ENCODE results near the gene PDZD2.
"Not testable (repeated sequence)": the region's sequence is repeated elsewhere in the genome, so short reads cannot be mapped to it uniquely, and the experiment has no call there.

PDZD2 gene

DNA sequence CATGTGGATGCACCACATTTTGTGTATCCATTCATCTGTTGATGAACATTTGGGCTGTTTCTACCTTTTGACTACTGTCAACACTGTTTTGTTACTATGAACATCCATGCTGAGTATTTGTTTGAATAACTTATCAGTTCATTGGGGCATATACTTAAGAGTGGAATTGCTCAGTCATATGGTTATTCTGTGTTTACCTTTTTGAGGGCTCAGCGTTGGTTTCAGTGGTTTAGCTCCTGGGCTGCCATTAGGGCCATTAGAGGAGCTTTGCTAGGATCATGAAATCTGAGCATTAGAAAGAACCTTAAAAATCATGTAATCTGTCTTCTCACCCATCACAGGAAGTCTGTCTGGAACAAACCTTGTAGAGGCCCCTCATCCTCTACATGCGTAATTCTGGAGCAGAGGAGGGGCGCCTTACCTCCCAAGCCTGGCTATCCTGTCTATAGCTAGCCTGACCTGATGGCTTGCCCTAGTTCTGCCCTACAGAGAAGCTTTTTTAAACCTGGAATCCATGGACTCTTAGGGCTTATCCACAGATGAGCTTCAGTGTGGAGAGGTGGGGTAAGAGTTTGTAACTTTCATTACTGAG, 92.9 kb downstream of the PDZD2 start:
- no peak for DNase-seq (ENCODE audit: low read depth in 2 of 3, low spot score in 1 of 3)

DNA sequence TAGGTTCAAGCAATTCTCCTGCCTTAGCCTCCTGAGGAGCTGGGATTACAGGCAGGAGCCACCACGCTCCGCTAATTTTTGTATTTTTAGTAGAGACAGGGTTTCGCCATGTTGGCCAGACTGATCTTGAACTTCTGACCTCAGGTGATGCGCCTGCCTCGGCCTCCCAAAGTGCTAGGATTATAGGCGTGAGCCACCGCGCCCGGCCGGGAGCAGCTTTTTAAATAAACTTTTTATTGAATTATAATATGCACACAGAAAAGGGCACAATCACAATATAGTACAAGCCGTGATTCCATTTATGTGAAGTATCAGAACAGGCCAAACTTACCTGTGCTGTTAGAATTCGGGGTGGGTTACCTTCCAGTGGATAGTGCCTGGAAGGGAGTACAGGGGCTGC, 93.9 kb downstream of the PDZD2 start:
- DNase-seq (ENCODE audit: low read depth in 2 of 3, low spot score in 1 of 3): not testable (repeated sequence)

DNA sequence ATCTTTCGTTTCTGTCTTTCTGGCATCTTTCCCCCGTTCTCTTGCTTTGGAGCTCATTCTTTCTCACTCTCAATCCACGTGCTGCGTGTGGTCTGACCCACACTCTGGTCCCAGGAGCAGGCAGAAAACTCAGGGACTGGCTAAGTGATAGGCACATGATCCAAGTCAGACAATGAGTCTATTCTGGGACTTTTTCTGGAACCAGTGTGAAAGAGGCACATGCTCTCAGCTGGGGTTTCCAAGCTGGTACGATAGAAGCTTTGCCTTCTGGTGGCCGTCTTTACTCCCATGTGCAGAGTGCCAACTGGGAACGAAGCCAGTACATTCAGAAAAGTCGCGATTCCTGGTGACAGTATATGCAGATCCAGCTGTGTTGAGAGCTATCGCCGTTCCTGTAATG, 94.4 kb downstream of the PDZD2 start:
- no peak for DNase-seq (ENCODE audit: low read depth in 2 of 3, low spot score in 1 of 3)

DNA sequence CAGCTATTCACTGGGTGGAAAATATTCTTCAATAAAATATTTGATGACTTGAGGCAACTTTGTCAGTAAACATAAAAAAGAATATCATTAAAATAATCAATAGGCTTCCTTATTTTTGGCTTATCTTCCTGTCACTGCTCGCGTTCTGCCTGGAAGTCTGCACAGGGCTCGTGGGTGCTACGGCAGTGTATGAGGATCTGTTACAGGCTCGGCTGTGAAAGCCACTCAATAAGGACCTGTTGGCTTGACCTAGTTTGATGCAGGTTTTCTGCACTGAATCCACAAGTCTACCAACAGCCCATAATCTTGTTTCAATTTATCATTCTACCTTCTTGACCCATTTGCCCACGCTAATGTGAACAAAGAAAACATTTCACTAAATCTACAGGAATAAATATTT, 97.2 kb downstream of the PDZD2 start:
- DNase-seq (ENCODE audit: low read depth in 2 of 3, low spot score in 1 of 3): no peak

DNA sequence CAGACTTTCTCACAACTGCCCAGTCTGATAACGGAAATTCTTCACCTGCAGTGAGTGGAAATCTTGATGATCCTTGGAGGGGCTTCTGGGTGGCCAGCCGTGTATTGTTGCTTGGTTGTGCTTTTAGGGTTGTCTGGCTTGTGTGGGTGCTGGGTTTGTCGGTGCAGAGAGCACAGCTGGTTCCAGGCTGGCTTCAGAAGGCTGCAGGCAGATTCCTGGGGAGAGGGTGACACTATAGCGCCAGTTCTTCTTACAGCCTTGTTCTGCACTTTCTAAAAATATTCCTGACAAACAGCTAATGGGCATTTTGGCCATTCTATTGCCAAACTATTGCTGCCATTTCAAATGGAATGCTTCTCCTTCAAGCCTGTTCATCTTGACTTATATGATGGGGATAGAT, 99.3 kb downstream of the PDZD2 start:
- DNase-seq (ENCODE audit: low read depth in 2 of 3, low spot score in 1 of 3): no peak

DNA sequence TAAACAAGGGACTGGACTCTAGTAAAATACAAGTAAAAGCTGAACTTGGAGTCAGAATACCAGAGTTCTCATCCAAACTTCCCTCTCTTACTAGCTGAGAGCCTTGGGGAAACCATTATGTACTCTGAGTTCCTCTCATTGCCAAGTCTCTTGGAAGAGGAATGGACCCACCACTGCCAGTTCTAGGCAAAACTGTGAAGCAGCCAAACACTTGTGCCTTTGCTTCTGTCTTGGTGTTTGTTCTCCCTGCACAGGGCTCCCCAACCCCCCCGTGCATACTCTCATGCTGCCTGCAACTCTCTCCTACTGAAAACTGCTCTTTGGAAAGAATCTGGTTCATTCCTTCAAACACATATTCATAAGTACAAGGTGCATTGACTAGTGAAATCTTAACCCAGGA, 102.6 kb downstream of the PDZD2 start:
- DNase-seq (ENCODE audit: low read depth in 2 of 3, low spot score in 1 of 3): no peak

DNA sequence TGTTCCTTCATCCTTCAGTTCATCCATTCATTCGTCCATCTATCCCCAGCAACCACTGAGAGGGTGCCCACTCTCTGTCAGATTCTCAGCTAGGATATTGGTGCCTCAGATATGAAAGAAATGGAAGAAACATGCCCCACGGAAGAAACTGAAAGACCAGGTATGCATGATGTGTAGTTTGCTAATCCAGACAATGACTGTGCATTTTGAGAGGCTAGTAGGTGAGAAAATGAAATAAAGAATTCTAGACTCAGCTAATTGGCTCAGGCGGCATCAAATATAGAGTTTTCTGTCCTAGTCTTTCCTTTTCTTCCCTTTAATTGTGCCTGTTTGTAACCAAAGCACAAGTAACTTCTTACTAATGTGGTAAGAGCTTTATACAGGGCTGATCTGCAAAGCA, 104.7 kb downstream of the PDZD2 start:
- no peak for DNase-seq (ENCODE audit: low read depth in 2 of 3, low spot score in 1 of 3)

DNA sequence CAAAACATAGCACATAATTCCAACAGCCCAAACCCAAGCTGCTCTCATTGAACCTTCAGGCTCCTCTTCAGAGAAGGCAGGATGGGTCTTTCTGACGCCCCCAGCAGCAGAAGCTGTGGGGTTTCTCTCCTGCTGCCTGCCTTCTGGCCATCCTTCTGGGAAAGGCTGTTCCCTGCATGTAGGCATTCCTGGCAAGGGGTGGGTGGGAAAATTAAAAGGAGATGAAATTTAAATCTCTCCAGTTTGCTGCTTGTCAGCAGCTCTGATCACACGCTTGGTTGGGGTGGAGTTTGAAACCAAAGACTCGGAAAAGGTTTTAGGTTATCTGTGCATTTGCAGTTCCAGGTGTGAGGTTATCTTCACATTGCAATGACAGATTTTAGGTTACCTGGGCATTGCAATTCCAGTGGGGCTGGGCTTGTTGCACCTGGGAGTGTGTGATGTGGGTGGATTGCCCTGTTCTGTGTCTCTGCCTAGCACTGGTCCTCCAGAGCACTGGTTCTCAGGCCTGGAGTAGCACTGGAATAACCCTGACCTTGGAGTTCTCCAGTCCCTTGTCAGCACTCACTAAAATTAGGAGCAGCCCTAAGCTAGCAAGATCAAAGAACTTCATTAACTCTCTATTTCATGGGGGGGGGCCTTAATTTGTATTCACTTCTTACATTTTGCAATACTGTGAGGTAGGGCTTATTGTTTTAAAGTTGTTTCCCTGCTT, 109.7 kb downstream of the PDZD2 start:
- no peak for DNase-seq (ENCODE audit: low read depth in 2 of 3, low spot score in 1 of 3)

DNA sequence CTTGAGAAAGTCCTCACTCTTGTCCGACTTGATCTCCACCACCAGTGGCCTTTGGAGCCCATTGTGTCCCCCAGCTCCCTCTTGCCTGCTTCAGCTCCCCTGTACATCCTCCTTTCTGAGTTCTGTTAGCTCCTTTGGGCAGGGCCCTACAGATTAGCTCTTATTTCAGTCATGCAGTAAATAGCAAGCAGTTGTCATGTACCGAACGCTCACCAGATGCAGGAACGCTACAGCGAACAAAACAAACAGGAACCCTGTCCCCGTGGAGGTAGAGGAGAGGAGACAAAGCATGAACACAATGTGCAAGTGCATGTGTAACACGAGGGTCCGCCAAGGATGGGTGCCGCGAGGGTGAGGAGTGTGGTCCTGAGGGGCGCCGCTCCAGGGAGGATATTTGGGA, 111.3 kb downstream of the PDZD2 start:
- no peak for DNase-seq (ENCODE audit: low read depth in 2 of 3, low spot score in 1 of 3)

DNA sequence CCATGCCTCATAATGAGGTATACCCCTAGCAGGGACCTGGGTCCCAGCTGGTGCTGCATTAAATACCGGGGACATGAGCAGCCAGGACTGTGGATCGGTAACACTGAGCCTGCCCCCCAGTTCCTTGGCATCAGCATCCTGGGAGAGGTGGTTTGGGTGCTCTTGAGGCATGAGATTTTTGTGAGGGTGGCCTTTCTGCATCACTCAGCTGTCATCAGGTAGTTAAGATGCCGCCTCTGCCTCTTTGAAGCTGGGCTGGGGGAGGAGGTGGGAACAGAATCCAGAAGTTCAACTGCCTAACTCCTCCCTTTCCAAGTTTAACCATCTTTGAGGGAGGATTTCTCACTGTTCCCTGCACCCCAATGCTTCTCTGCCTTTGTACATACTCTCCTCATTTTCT, 112.7 kb downstream of the PDZD2 start:
- DNase-seq (ENCODE audit: low read depth in 2 of 3, low spot score in 1 of 3): no peak

DNA sequence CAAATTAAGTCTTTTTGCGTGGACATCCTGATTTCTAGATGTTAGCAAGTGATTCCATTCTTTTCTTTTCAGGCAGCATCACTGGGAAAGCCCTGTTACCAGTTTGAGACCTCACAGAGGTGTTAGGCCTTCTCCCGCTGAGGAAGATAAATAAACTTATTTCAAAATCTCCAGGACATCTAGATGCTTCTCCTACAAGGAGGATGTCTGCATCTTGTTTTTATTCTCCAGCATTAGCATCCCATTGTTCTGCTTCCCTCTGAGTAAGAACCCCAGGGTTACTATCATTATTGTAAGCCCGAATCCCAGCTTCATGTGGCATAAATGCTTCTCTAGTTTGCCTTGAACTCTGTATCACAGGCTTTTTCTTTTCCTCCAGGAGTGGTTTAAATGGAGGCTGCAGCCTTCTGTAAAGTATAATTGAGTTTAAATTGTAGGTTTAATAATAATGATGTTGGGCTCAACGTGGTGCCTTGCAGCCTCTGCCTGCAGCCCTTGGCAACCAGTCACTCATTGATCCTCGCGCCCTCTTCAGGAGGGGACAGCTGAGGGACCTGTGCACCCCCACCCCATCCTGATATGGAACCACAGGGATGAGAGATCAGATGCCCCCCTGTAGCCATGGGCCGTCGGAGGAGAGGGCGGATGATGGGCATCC, 114.9 kb downstream of the PDZD2 start:
- DNase-seq (ENCODE audit: low read depth in 2 of 3, low spot score in 1 of 3): no peak

DNA sequence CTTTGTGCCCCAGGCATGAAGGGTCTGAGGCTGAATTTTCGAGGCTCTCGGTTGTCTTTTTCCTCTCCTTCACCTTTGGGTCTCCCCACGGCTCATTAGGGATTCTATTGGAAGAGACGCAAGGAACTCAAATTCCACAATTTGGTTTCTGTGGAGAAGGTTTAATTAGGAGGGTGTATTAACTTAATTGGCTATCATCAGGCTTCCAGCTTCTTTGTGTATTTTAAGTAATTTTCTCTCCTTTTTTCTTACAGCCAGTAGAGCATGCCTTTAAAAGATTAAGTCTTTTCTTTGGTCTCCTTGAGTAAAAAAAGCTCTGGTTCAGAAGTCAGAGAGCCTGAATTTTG, 115.4 kb downstream of the PDZD2 start:
- DNase-seq (ENCODE audit: low read depth in 2 of 3, low spot score in 1 of 3): no peak

DNA sequence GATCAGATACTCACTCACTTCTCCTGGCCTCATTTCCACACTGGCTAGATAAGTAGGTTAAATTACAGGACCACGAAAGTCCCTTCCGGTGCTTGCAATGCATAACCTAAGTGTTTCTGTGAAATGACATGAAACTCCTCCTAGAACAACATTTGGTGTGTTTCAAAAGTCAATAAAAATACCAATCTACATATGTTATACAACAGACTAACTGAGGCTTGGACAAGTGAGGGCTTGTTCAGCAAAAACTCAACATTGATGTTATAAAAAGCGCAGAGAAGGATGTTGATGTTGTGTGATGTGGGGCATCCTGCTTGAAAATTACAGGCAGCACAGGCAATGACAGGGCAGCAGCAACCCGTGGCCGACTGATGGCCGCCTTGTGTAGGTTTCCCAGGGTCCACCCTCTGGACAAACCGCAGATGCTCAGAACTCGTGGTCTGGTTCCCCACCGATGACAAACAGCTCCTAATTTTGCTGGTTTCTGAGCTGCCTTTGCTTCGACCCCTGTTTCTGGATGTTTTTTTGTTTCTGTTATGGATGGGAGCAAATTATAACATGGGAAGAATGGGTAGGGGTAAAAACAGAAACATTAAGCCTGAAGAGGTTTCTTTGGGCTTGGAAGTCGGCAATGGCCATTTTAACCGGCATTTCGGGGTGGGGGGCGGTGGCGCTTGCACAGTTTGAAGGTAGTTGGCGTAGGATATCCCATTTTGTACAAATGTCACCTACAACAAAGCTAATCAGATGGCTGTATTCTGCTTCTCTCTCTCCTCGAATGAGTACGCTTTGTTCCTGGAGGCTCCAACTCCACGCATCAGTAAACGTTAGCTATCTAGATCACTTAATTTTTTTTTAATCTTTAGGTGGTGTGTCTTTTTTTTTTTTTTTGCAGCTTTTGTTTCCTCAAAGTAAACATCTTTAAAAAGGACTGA, 116.1 kb downstream of the PDZD2 start:
- DNase-seq (ENCODE audit: low read depth in 2 of 3, low spot score in 1 of 3): no peak

DNA sequence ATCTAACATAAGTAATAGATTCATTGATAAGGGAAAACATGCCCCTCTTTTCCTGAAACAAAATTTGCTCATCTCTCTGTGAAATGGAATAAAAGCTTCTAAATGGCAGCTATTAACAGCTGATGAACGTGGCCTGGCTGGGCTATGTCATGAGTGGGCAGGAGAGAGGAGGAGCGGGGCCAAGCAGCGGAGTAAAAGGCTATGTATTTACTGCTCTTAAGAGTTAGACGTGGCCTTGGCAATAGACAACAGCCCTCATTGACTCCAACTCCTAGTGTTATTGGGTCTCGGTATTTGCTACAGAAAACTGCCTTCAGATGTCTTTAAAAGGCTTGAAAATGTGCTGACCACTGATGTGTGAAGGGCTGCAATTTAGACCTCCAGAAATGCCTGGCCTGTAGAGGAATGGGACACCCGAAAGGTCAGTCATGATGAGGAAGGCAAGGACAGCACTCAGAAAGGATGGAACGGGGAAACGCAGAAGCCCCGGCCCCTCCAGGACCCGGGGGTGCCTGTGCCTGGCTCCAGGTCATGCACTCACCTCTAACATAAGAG, 116.8 kb downstream of the PDZD2 start:
- DNase-seq (ENCODE audit: low read depth in 2 of 3, low spot score in 1 of 3): no peak

DNA sequence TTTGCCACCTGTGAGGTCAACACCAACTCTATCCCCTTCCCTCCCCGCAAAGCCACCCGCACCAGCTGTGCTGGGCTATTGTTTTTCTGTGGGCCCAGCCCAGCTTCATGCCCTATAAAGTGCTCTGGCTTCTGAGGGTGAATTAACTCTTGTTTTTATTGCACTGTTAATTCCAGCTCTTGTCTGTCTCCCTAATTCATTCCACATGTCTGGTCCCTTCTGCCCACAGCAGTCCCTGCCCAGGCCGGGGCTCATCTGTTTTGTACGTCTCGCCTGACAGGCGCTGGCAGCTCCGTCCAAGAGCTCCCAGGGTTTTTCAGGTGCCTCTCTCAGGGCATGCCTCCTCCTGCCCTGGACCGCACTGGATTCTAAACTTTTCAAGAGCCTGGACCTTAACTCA, 118.9 kb downstream of the PDZD2 start:
- no peak for DNase-seq (ENCODE audit: low read depth in 2 of 3, low spot score in 1 of 3)

DNA sequence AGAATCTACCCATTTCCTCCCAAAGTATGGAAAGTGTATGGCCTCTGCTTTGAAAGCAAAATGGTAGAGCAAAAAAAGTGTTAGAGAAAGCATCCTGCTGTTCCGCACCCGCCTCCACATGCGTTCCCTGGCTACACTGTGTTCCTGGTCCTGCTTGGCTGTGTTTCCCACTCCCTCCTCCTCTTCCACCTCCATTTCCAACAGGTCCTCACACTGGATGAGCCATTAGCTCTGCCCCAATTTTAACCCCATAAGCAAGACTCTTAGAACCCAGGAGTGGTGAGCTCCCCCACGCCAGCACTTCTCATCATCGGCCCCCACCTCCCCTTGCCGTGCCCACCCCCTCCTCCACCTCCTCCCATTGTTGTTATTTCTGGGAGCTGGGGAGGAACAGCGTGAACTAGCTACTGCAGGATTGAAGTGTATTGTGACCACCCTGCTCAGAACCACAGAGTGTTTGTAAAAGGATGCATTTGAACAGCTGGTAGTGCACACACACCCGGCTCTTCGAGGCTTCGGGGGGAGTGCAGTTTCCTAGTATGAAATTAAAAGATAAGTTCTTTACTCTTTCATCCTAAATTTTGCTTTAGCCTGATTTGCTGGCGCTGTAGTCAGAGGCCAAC, 120.0 kb downstream of the PDZD2 start:
- no peak for DNase-seq (ENCODE audit: low read depth in 2 of 3, low spot score in 1 of 3)

DNA sequence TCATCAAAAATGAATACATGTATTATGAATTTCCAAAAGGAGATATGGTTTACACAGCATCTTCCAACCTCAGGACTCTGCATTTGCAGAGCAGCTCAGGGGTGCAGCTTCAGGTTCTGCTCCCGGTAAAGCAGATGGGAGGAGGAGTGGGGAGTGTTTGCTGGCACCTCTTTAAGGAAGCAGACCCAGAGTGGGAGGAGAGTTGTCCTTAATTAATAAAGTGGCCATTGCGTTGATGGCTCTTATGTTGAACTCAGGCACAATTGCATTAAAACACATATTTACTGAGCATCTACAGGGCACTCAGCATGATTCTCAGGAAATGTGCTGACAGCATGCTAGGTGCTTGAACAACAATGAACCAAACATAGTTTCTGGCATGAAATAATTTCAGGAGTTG, 121.0 kb downstream of the PDZD2 start:
- DNase-seq (ENCODE audit: low read depth in 2 of 3, low spot score in 1 of 3): no peak

DNA sequence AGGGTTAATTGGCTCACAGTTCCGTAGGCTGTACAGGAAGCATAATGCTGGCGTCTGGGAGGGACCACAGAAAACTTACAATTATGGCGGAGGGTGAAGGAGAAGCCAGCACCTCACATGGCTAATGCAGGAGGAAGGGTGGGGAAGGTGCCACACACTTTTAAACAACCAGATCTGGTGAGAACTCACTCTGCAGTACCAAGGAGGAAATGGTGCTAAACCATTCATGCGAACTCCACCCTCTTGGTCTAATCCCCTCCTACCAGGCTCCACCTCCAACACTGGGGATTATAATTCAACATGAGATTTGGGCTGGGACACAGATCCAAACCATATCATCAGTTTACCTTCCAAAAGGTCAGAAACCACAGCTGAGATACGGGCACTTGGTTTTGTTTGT, 122.9 kb downstream of the PDZD2 start:
- no peak for DNase-seq (ENCODE audit: low read depth in 2 of 3, low spot score in 1 of 3)

DNA sequence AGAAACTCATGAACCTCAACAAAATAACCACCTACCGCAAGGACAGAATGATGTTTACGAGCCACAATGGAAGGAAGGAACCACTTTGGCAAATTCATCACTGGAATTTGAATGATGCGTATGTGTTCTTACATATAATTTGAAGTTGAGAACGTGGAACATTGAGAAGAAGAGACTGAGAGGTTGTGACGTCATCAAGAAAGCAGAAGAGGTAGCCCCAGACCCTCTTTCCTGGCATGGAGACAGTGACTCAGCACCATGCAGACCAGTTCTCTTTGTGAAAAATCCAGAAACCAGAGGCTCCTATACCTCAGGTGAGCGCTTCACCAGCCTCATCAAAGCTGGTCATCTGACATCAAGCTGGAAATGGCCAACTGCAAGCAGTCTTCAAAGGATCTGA, 124.5 kb downstream of the PDZD2 start:
- DNase-seq (ENCODE audit: low read depth in 2 of 3, low spot score in 1 of 3): no peak

DNA sequence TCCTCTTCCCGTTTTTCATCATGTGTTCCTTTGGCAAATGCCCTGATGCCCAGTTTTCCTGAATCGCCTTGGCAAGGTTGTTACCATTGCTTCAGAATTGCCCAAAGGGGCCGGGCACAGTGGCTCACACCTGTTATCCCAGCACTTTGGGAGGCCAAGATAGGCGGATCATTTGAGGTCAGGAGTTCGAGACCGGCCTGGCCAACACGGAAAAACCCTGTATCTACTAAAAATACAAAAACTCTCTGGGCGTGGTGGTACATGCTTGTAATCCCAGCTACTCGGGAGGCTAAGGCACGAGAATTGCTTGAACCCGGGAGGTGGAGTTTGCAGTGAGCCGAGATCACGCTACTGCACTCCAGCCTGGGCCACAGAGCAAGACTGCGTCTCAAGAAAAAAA, 125.8 kb downstream of the PDZD2 start:
- not testable (repeated sequence) for DNase-seq (ENCODE audit: low read depth in 2 of 3, low spot score in 1 of 3)
